Epithelial cell of esophagus (primary cell): ENCODE measurements around the gene NRAP.

Experiments used
- DNase-seq: peaks from one replicate; pipeline ENCODE4 v3.0.0; 2010; ENCODE audit warnings: low read depth
- H3K4me3 ChIP-seq: 2 replicates; pipeline ENCODE4 v1.5.1; 2011; ENCODE audit warnings: mild to moderate bottlenecking, low read length, control low read depth
- TF ChIP-seq, protein P1 (sequence below): IDR thresholded peaks from 2 replicates; pipeline ENCODE4 v1.5.1; 2011; ENCODE audit warnings: low read depth, mild to moderate bottlenecking, low read length, control low read depth, inconsistent platforms; ENCODE audit not compliant: insufficient read depth; ENCODE audit errors: missing control alignments

Gene NRAP

DNA sequence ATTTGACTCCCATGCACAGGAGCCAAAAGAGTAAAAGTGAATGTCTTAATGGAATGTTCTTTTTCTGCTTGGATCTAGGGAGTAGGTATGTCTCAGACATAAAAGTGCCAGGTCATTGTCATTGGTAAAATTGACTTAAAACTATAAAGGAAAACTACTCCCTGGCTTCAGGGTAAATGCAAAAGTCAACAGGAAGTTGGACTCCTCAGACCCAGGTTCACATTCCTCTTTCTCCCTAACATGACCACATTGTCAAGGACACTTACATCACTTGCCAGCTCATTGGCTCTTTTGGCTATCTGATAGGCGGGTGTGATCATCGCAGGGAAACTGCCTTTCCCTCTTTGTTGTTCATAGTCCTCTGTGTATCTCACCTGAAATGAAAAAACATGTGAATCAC, 13.7 kb downstream of the NRAP start:
- no peak overlapping the region for H3K4me3 ChIP-seq
- DNase-seq = peak; percentile 7
- TF ChIP-seq, protein P1, sequence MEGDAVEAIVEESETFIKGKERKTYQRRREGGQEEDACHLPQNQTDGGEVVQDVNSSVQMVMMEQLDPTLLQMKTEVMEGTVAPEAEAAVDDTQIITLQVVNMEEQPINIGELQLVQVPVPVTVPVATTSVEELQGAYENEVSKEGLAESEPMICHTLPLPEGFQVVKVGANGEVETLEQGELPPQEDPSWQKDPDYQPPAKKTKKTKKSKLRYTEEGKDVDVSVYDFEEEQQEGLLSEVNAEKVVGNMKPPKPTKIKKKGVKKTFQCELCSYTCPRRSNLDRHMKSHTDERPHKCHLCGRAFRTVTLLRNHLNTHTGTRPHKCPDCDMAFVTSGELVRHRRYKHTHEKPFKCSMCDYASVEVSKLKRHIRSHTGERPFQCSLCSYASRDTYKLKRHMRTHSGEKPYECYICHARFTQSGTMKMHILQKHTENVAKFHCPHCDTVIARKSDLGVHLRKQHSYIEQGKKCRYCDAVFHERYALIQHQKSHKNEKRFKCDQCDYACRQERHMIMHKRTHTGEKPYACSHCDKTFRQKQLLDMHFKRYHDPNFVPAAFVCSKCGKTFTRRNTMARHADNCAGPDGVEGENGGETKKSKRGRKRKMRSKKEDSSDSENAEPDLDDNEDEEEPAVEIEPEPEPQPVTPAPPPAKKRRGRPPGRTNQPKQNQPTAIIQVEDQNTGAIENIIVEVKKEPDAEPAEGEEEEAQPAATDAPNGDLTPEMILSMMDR = no peak

DNA sequence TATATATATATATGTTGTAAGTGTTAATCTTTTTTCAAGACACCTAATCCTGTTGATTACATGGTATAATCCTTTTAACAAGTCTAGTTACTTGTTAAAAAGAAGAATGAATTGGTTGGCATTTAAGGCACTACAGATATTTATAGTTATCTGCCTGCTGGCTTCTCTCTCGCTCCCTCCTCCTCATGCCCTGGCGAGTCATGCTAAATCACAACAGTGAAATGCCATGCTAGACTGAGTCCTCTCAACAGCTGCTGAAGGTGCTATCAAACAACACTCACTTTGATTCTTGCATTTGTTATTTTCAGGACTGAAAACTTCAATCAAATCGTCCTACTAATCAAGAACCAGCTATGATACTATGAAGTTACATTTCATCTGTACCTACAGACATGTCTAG, 15.4 kb downstream of the NRAP start:
- TF ChIP-seq, protein P1 = no peak
- DNase-seq = peak; percentile 49
- H3K4me3 ChIP-seq = no peak overlapping the region

DNA sequence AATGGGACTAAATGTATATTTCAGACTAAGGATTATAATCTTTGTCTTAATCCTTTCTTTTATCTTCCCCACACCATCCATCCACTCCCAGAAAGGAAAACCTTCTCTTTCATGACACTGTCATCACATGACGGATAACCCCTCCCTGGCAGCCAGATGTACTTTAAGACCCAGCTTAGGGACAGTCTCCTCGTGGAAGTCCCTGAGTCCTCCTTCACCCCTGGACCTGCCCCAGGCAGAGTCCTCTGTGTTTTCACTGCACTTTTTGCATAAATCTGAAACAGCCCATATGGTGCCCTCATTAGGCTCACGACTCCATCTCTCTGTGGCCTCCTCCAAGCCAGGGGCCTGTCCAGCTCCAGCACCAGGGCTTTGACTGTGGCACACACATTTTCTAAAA, 16.0 kb downstream of the NRAP start:
- H3K4me3 ChIP-seq = no peak overlapping the region
- TF ChIP-seq, protein P1 = no peak
- DNase-seq = no peak

DNA sequence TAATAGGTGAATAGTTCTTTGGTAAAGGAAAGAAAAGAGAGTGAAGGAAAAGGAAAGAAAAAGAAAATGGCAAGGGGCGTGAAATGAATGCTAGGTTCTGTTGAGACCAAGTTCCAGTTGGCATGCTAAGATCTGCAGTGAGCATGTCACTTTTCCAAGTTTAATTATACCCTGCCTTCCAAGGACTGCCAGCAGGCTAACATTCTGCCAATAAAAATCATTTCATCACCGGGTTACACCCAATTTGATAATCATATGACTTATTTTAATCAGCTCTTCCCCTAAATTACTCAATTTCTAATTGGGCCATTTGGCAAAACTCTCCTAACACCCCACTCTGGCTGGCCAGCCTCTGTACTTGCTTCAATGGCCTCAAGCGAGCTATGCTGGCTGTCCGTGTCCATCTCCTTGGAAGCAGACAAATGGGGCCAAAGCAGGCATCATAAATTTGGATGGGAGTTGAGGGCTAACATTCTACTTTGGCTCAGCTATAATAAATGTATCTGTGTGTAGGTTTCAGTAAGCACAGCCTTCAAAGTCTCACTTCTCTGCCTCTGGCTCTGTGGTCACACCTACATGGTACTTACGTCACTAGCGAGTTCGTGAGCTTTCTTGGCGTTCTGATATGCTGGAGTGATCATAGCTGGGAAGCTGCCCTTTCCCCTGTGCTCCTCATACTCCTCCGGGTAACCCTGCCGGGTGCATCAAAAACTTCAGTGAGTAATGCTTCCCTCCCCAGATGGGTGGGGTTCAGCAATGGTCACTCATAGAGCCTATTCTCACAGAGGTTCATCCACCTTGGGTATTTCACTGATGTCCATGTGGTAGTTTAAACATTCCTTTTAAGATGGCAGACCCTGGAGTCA, 17.3 kb downstream of the NRAP start:
- H3K4me3 ChIP-seq = no peak overlapping the region
- TF ChIP-seq, protein P1 = no peak
- peak; percentile 10 for DNase-seq

DNA sequence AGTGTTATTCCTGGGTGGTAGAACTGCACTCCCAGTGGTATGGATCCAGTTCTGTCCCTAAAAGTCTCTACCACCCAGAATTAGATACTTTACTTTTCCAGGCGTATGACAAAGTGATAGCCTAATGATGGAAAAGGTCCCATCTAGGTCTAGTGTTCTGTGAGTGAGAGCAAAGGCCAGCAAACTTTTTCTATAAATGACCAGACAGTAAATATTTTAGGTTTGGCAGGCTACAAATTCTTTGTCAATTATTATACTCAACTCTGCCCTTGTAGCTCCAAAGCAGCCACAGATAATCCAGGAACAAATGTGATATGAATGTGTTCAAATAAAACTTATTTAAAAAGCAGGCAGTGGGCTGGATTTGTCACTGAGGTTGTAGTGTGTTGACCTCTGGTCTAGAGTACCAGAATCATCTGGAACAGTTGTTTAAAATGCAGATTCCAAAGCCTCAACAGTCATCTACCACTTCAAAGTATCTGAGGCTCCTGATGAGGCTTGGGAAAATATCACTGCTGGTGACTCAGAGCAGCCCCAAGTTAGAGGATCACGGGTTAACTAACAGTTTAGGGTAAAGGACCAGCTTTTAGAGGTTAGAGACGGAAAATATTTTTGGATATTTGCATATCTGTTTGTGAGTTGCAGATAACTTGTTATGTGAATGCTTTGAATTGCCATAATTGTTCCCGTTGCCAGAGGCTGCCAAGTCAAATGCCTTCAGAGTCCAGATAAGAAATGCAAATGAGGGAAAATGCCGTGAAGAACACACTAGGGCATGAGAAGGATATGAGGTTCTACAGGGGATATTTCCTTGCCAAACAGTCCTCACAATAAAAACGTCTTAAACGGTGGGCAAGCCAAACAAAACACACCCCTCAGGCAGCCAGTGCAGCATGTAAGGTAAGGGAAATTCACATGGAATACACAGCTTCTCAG, 19.4 kb downstream of the NRAP start:
- TF ChIP-seq, protein P1 = no peak
- peak; percentile 16 for DNase-seq
- no peak overlapping the region for H3K4me3 ChIP-seq

DNA sequence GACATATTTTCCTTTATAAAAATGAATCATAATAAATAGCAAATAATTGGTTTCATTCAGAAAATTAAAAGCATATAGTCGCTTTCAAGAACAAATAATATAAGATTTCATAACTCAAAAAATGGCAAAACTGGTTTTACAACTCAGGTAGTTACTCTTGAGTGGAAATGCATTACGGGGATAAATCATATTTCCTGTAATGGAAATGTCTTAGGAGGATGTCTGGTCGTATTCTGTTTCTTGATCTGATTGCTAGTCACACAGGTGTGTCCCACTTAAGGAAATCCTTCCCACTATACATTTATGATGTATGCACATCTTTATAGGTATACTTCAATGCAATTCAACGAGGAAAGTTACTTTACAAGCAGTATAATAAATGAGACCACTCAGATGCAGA, 20.7 kb downstream of the NRAP start:
- DNase-seq = peak; percentile 52
- H3K4me3 ChIP-seq = no peak overlapping the region
- TF ChIP-seq, protein P1 = no peak
